K562 (cell line): ENCODE results near the gene BCL6B. TPM values are rescaled to one million over a fixed set of nuclear protein-coding genes. Genes with fewer than 3 reads are reported as not detected.
A peak's percentile ranks its signal among the peaks of the same experiment; 100 is the strongest.

ENCODE experiments used
- ATAC-seq: fragments of 200-7000 bp; cut with Tn5 transposase; 3 replicates; pipeline ENCODE4 v1.9.1; 2020; ENCODE audit warnings: moderate library complexity
- BruUV-seq: library from RNA; stranded (reverse); fragments of 400-500 nt; replicated peaks from 2 replicates; lab custom pipeline; 2021; lab: Mats Ljungman, UMichigan
- CTCF ChIA-PET: fragments of 300-600 bp; formaldehyde crosslinking; extraction: SDS; loops from one replicate; lab custom pipeline; 2021; ENCODE audit warnings: low intra/inter-chr PET ratio; lab: Yijun Ruan, JAX
- POLR2A ChIA-PET: fragments of 300-600, 350-650 bp; sonication (Branson Sonifier 250); formaldehyde crosslinking; extraction: SDS; loops from one replicate; lab custom pipeline; 2021; ENCODE audit warnings: antibody characterized with exemption, inconsistent platforms; lab: Yijun Ruan, JAX
- DNase-seq, 4 experiments: peaks; one replicate each; pipeline versions ENCODE4 v3.0.0 to v3.0.0-alpha.2; 2011 to 2018; ENCODE audit warnings: low spot score in 3 of 4, mixed read lengths in 3 of 4; ENCODE audit errors: extremely low read depth in 1 of 4
- FAIRE-seq: peaks from 2 replicates; lab custom pipeline; 2011; peaks lifted over from hg19 to GRCh38; lab: Jason Lieb, UNC
- H2AFZ ChIP-seq: 2 replicates; pipeline ENCODE4 v1.6.0; 2011; ENCODE audit warnings: low read depth, low read length, control low read depth, inconsistent platforms
- H3K27ac ChIP-seq: fragments of 200-600 bp; 3 replicates; pipeline ENCODE4 v1.8.0; 2011; ENCODE audit warnings: low read depth, mild to moderate bottlenecking, control low read depth, inconsistent platforms, low read length, moderate library complexity, mixed read lengths; ENCODE audit errors: extremely low read depth
- H3K27me3 ChIP-seq, 2 experiments: fragments of 300-600 bp in 1 of 2; 2 replicates in 1 of 2; 3 replicates in 1 of 2; pipeline versions ENCODE4 v1.6.0 to v1.8.0; 2011; ENCODE audit warnings: inconsistent platforms in 2 of 2, low read length in 2 of 2, mild to moderate bottlenecking in 1 of 2, mixed read lengths in 1 of 2, moderate library complexity in 1 of 2; ENCODE audit not compliant: control insufficient read depth in 2 of 2, insufficient read depth in 2 of 2
- H3K36me3 ChIP-seq: fragments of 300-600 bp; 3 replicates; pipeline ENCODE4 v1.8.0; 2011; ENCODE audit warnings: mild to moderate bottlenecking, low read length, inconsistent platforms; ENCODE audit not compliant: control insufficient read depth, insufficient read depth
- H3K4me1 ChIP-seq, 2 experiments: fragments of 200-600 bp in 1 of 2; replicated peaks in 1 of 2; 2 replicates in 1 of 2; 3 replicates in 1 of 2; pipeline versions ENCODE4 v1.5.1 to v1.8.0; 2011; ENCODE audit warnings: inconsistent platforms in 2 of 2, low read length in 2 of 2, mild to moderate bottlenecking in 1 of 2, mixed read lengths in 1 of 2, moderate library complexity in 1 of 2; ENCODE audit not compliant: control insufficient read depth in 2 of 2, insufficient read depth in 2 of 2
- H3K4me2 ChIP-seq: 2 replicates; pipeline ENCODE4 v1.6.1; 2011; ENCODE audit warnings: low read length, control low read depth, inconsistent platforms, mixed read lengths; ENCODE audit not compliant: insufficient read depth
- H3K4me3 ChIP-seq: fragments of 200-600 bp; sonication (generic), shearing (Covaris generic); 2 replicates; pipeline ENCODE4 v1.5.1; 2016; ENCODE audit warnings: control low read depth, inconsistent platforms
- H3K79me2 ChIP-seq: fragments of 200-600 bp; 3 replicates; pipeline ENCODE4 v1.8.0; 2011; ENCODE audit warnings: low read length, inconsistent platforms; ENCODE audit not compliant: control insufficient read depth, insufficient read depth
- H3K9ac ChIP-seq, 2 experiments: 2 replicates each; pipeline versions ENCODE4 v1.6.0 to v1.6.1; 2011; ENCODE audit warnings: low read depth in 2 of 2, low read length in 2 of 2, control low read depth in 1 of 2, inconsistent platforms in 1 of 2, mild to moderate bottlenecking in 1 of 2, mixed read lengths in 1 of 2; ENCODE audit not compliant: insufficient read depth in 1 of 2
- H3K9me1 ChIP-seq: one replicate; pipeline ENCODE4 v1.6.0; 2011; ENCODE audit warnings: inconsistent platforms, mild to moderate bottlenecking, low read length, moderate library complexity; ENCODE audit not compliant: control insufficient read depth, insufficient read depth
- H3K9me3 ChIP-seq: replicated peaks from 2 replicates; pipeline ENCODE4 v1.5.1; 2011; ENCODE audit warnings: low read depth, low read length, inconsistent platforms; ENCODE audit not compliant: control insufficient read depth, insufficient read depth
- H4K20me1 ChIP-seq: replicated peaks from 2 replicates; pipeline ENCODE4 v1.6.1; 2011; ENCODE audit warnings: low read length, inconsistent platforms, mixed read lengths; ENCODE audit not compliant: control insufficient read depth, insufficient read depth
- ADNP ChIP-seq: fragments of 200-800 bp; sonication (Bioruptor generic); IDR thresholded peaks from 2 replicates; pipeline ENCODE4 v1.6.1; 2016; ENCODE audit warnings: missing genetic modification characterization, missing compliant biosample characterization
- CREBBP ChIP-seq: IDR thresholded peaks from one replicate; pipeline ENCODE4 v1.6.1; 2012; ENCODE audit warnings: low read depth, mild to moderate bottlenecking, control low read depth, inconsistent platforms, low read length
- HMG20B ChIP-seq: fragments of 250-450 bp; sonication (Bioruptor Pico); IDR thresholded peaks from 2 replicates; pipeline ENCODE4 v1.5.0; 2021; ENCODE audit warnings: mild to moderate bottlenecking
- ZNF165 ChIP-seq: fragments of 250-450 bp; sonication (Bioruptor Pico); IDR thresholded peaks from 2 replicates; pipeline ENCODE4 v1.4.0; 2020; ENCODE audit warnings: borderline replicate concordance
- WGBS: fragments of 100-300 bp; shearing (Covaris generic); methylation state at CpG from one replicate; pipeline ENCODE4 v1.1.6; 2016; ENCODE audit warnings: low coverage, mixed read lengths; ENCODE audit not compliant: insufficient coverage; ENCODE audit errors: missing lambda C conversion rate; 5-methylcytosine and 5-hydroxymethylcytosine counted together
- in situ Hi-C: fragments of 300-500 bp; cut with MboI; formaldehyde crosslinking; loops from 4 replicates; pipeline ENCODE4 v1.15.0; 2018; ENCODE audit warnings: inconsistent platforms, mixed read lengths
- intact Hi-C: fragments of 100-400 bp; cut with micrococcal nuclease; formaldehyde crosslinking; loops from 2 replicates; pipeline ENCODE4 v1.14.2; 2022
- polyA plus RNA-seq, 8 experiments: library from polyadenylated mRNA; depleted of rRNA in 4 of 8; stranded (reverse) in 5 of 8; unstranded in 3 of 8; fragments of >200 nt; fragmentation: Nextera tagmentation in 2 of 8; fragmentation: Illumina TruSeq in 1 of 8; extraction: Ambion mirVana in 2 of 8; extraction: Trizol in 1 of 8; gene quantifications; 2 replicates each; pipeline versions ENCODE4 v1.2.1 to v1.2.3, GENCODE V29; 2011 to 2014; ENCODE audit warnings: inconsistent platforms in 1 of 8, missing spikeins in 1 of 8
- total RNA-seq, 7 experiments: library from RNA; depleted of rRNA in 6 of 7; stranded (reverse); fragments of >200 nt in 6 of 7; fragmentation: Illumina TruSeq in 2 of 7; extraction: Trizol in 2 of 7; gene quantifications; 2 replicates each; pipeline versions ENCODE4 v1.2.1 to v1.2.3, GENCODE V29; 2011 to 2021; ENCODE audit warnings: low replicate concordance in 1 of 7
- TF ChIP-seq, protein P1 (sequence below), 2 experiments: fragments of 450-650 bp; formaldehyde crosslinking in 1 of 2; IDR thresholded peaks; 2 replicates each; pipeline versions ENCODE4 v1.4.0 to v1.6.1; 2014 to 2020; ENCODE audit warnings: mild to moderate bottlenecking in 2 of 2, borderline replicate concordance in 1 of 2, low read depth in 1 of 2
- TF ChIP-seq, protein P2 (sequence below): sonication (generic); formaldehyde crosslinking; IDR thresholded peaks from 2 replicates; pipeline ENCODE4 v1.8.0; 2023; ENCODE audit warnings: missing genetic modification reagents, mild to moderate bottlenecking, borderline replicate concordance

The BCL6B gene
- total and polyA plus RNA-seq, 9 of the 15 experiments (the other 6 are each of a cell fraction or from before 2014, with no cell fraction given): 0.89 to 5.0 (median 3.6) TPM

DNA sequence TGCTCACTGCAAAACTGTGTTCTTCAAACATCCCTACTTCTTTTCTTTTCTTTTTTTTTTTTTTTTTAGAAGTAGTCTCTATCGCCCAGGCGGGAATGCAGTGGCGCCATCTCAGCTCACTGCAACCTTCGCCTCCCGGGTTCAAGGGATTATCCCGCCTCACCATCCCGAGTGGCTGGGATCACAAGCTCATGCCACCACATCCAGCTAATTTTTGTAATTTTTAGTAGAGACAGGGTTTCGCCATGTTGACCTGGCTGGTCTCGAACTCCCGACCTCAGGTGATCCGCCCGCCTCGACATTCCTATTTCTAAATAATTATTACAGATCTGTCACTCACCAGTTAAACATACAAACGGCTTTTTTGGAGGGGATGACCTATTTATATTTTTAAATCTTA, 11.4 kb upstream of the BCL6B start:
- in situ Hi-C loops: loop anchor here (5.0 kb wide), 1 partner anchor 169 kb away; no protein-coding TSS in a partner anchor
- DNase-seq (no peak), ATAC-seq (no peak), FAIRE-seq (no peak)
- intact Hi-C loops: loop anchor here (5.0 kb wide), 1 partner anchor 344 kb away; no protein-coding TSS in a partner anchor
- Histone ChIP-seq H3K4me2 (peak overlapping the region; percentile 100), H3K4me1 (peaks cover 20 to 26% of the 10 kb centered on the region in 2 experiments), H3K36me3 (peaks cover 22% of the 10 kb centered on the region; the same call in 2 of the 3 replicates), H2AFZ (0 out of 2 replicates have a peak overlapping the region, but pooled peaks have one; percentile 32), H3K9ac (peak overlapping the region; percentile 85 to 88), H4K20me1 (no peaks in the 10 kb centered on the region), H3K9me1 (no peaks in the 10 kb centered on the region), H3K4me3 (peak overlapping the region; percentile 81), H3K27me3 (no peaks in the 10 kb centered on the region), H3K27ac (peak overlapping the region; percentile 96), H3K9me3 (no peaks in the 10 kb centered on the region), H3K79me2 (peaks cover 56% of the 10 kb centered on the region)
- ChIA-PET POLR2A (no interaction called here), CTCF (no interaction called here)
- 6% methylated on average over 14 of the region's 14 CpGs for WGBS
- BruUV-seq: no TSS peak
- TF ChIP-seq, protein P1, sequence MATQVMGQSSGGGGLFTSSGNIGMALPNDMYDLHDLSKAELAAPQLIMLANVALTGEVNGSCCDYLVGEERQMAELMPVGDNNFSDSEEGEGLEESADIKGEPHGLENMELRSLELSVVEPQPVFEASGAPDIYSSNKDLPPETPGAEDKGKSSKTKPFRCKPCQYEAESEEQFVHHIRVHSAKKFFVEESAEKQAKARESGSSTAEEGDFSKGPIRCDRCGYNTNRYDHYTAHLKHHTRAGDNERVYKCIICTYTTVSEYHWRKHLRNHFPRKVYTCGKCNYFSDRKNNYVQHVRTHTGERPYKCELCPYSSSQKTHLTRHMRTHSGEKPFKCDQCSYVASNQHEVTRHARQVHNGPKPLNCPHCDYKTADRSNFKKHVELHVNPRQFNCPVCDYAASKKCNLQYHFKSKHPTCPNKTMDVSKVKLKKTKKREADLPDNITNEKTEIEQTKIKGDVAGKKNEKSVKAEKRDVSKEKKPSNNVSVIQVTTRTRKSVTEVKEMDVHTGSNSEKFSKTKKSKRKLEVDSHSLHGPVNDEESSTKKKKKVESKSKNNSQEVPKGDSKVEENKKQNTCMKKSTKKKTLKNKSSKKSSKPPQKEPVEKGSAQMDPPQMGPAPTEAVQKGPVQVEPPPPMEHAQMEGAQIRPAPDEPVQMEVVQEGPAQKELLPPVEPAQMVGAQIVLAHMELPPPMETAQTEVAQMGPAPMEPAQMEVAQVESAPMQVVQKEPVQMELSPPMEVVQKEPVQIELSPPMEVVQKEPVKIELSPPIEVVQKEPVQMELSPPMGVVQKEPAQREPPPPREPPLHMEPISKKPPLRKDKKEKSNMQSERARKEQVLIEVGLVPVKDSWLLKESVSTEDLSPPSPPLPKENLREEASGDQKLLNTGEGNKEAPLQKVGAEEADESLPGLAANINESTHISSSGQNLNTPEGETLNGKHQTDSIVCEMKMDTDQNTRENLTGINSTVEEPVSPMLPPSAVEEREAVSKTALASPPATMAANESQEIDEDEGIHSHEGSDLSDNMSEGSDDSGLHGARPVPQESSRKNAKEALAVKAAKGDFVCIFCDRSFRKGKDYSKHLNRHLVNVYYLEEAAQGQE (IDR thresholded peaks at IDR 0.05; ENCODE audit: borderline replicate concordance): no peak
- TF ChIP-seq, protein P1 (CRISPR knock-in tag; IDR thresholded peaks at IDR 0.05; ENCODE audit: low read depth): no peak
- peak; percentile 64; the same call in 1 of the 2 replicates for TF ChIP-seq ADNP (tag)
- TF ChIP-seq CREBBP: no peak
- TF ChIP-seq, protein P2, sequence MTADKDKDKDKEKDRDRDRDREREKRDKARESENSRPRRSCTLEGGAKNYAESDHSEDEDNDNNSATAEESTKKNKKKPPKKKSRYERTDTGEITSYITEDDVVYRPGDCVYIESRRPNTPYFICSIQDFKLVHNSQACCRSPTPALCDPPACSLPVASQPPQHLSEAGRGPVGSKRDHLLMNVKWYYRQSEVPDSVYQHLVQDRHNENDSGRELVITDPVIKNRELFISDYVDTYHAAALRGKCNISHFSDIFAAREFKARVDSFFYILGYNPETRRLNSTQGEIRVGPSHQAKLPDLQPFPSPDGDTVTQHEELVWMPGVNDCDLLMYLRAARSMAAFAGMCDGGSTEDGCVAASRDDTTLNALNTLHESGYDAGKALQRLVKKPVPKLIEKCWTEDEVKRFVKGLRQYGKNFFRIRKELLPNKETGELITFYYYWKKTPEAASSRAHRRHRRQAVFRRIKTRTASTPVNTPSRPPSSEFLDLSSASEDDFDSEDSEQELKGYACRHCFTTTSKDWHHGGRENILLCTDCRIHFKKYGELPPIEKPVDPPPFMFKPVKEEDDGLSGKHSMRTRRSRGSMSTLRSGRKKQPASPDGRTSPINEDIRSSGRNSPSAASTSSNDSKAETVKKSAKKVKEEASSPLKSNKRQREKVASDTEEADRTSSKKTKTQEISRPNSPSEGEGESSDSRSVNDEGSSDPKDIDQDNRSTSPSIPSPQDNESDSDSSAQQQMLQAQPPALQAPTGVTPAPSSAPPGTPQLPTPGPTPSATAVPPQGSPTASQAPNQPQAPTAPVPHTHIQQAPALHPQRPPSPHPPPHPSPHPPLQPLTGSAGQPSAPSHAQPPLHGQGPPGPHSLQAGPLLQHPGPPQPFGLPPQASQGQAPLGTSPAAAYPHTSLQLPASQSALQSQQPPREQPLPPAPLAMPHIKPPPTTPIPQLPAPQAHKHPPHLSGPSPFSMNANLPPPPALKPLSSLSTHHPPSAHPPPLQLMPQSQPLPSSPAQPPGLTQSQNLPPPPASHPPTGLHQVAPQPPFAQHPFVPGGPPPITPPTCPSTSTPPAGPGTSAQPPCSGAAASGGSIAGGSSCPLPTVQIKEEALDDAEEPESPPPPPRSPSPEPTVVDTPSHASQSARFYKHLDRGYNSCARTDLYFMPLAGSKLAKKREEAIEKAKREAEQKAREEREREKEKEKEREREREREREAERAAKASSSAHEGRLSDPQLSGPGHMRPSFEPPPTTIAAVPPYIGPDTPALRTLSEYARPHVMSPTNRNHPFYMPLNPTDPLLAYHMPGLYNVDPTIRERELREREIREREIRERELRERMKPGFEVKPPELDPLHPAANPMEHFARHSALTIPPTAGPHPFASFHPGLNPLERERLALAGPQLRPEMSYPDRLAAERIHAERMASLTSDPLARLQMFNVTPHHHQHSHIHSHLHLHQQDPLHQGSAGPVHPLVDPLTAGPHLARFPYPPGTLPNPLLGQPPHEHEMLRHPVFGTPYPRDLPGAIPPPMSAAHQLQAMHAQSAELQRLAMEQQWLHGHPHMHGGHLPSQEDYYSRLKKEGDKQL (CRISPR knock-in tag): no peak
- no peak for TF ChIP-seq HMG20B
- TF ChIP-seq ZNF165 (CRISPR knock-in tag): no peak
